ENCODE measurements around the gene HAPLN1.

DNA sequence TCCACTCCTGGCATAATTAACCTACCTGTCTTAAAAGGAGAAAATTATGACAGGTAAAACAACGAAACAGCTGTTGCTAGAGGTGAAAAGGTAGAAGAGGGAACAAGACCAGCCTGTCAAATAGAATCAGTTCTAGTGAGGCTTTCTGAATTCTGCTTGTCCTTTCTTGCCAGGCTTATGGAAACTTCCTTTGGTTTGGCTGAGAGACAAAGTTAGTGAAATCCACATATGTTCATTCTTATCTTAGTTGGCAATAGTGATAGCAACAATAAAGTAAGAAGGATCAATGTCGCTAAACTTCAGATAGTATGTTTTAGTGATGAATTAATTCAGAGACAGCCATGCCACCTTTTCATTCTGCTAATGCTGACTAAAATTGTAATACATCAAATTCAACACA, 34.4 kb downstream of the HAPLN1 start:
- TF ChIP-seq CTCF (IDR thresholded peaks at IDR 0.05; ENCODE audit: low read depth, low read length) (no peak), POLR2A (IDR thresholded peaks at IDR 0.05; ENCODE audit: extremely low read depth, insufficient read length) (no peak), MYC (IDR thresholded peaks at IDR 0.05; ENCODE audit: low read depth, low read length) (no peak)
